Measurements from ENCODE around the gene CNNM3. TPM values are rescaled to one million over a fixed set of nuclear protein-coding genes. Genes with fewer than 3 reads are reported as not detected.

The CNNM3 gene
- total RNA-seq, 1 donor from 2014 or later: 21.8 TPM

GRCh38 chr2:96863575-96864342 is 47.7 kb downstream of the CNNM3 start:
- no peak for DNase-seq (ENCODE audit: low read depth)

DNA sequence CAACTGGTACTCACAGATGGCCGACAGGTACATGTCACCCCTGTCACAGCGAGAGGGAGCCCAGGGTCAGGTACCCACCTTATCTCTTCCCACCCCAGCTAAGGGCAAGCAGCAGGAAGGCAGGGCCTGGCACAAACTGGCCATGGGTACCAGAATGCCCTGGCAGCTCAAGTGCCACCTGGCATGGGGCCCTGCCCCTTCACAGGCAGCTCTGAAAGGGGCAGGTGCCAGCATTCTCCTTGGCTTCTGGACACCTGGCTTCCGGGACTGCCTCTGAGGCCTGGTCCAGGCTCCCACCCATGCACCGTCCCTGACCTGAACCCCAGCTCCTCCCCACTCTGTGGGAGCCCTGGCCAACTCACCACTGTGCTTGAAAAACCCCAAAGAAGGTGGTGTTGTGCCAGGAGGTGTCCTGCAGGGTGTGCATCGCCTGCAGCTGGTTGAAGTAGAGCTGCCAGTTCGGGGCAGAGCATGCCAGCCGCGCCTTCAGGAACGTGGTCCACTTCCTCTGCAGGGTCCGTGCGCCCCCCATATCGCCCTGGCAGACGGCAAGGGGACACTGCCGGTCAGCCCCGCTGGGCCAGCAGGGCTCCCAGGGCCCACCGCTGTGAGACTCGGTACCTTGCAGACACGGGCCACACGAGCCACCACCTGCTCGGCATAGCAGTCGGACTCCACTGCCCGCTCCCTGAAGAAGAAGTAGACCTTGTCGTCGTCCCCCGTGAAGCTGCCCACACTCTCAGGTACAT is 48.4 kb downstream of the CNNM3 start:
- no peak for DNase-seq (ENCODE audit: low read depth)

GRCh38 chr2:96865654-96866053 is 49.6 kb downstream of the CNNM3 start:
- no peak for DNase-seq (ENCODE audit: low read depth)

DNA sequence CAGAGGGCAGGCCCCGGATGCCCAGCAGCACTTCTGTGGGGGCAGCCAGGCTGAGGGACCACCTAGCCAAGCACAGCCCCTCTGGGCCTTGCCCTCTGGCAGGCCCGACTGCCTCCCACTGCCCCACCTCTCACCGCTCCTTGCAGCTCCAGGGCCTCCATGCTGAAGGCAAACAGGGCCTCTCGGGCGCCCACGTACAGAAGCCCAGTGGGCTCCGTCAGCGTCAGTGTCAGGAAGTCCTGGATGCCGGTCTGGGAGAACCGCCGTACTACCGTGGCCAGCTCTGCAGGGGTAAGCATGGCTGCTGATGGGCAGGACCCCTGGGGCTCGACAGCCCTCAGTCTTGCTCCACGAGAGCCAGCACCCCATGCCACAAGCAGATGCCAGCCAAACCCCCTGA is 50.1 kb downstream of the CNNM3 start:
- no peak for DNase-seq (ENCODE audit: low read depth)

DNA sequence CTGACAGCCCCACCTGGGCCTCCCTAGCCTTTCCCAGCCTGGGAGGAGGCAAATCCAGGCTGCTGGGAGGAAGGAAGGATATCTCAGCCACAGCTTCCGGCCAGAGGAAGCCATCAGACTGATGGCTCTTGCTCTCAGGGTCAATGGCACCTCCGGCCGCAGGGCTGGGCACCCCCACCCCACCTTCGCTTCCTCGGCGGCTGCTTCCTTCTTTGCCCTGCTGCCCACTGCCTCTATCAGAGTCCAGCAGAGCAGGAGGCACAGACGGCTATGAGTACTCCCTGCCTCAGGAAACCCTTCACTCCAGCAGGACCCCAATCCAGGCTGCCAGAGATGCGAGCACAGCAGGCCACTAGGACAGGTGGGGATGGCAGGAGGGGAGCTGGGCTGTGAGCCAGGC is 50.5 kb downstream of the CNNM3 start:
- no peak for DNase-seq (ENCODE audit: low read depth)

DNA sequence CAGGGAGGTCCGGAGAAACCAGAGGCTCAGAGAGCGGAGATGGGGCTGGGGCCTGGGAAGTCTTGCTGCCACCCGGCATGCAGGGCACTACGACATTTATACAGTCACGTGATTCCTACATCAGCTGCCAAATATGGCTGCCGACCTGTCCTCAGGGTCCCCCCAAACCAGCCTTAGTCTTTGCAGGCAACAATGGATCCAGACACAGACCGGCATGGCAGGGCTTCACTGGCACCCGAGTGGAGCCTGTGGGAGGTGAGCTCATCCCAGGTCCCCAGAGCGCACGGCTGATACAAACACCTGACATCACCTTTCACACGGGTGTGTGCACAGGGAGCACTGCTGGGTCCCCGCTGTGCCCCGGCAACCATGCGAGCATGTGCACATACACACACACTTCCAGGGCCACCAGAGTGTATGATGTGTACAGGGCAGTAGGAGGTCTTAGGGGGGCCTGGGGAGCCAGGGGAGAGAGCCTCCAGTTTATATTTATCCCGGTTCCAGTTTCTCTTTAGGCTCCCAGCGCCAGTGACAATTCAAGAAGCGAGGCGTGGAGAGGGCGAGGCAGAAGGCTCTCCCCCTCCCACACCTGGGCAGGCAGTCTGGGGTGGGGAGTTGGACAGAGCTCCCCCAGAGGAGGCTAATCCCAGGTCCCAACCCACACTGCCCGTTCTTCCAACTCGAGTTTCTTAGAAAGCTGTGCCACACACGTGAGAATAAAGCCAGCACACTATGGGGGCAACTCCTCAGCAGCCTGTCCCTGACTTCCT is 51.1 kb downstream of the CNNM3 start:
- DNase-seq (ENCODE audit: low read depth): no peak

DNA sequence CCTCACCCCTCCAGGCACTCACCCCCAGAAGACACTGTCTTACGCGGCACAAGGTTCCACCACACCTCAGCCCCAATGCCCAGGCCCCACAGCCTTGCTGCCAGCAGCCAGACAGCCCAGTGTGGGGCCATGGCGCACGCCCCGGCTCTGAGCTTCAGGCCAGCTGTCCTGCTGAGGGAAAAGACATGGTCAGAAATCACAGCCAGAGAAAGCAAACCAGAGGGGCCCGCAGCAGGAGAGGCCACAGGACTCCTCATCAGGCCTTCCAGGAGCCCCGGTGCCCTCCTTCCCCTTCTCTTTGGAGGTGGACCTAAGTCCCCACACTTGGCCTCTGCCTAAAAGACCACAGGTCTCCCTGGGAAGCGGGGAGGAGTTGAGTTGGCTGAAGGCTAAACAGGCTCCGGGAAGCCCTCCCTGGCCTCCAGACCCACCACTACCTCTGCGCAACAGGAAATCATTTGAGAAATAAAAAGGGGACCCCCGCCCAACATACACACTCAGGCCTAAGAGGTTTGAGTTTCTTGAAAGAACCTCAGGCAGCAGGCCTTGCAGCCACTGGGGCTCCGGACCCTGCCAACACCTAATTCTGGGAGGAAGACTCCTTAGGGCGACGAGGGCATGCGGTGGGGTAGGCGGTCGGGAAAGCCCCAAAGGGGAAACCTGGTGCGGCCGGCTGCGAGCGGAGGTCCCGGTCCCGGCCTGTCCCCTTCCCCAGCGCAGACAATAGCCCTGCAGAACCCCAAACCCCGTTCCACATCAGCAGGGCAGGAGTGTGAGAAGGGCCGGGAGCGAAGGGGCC is 51.9 kb downstream of the CNNM3 start:
- DNase-seq (ENCODE audit: low read depth): no peak

DNA sequence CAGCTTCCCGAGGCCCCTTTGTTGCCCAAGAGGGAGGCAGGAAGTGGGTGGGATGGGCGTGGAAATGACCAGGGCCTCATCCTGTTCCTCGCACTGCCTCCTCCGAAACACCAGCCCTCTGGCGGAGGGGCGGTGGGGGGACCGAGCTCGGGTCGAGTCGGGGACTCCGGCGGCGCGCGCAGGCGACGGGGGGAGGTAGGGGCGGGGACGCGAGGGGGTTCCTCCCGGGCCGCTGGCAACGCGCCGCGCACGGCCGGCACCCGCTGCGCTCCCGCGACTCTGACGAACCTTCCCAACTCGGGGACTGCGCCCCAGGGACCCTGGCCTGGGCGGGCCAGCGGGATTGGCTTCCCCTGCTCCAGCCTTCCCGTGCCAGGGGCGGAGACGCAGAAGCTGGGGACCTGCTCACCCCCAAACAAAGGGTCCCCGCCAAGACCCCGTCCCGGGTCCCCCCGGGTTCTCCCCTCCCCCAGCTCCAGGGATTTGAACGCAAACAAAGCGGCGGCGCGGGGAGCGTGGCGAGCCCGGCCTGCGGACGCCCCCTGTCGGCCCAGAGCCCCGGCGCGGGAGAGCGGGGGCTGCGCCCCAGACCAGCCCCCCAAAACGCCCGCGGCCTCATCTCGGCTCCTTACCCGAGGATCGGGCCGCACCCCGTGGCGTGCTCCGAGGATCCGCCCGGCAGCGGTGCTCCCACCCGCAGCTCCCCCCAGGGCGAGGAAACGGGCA is 52.6 kb downstream of the CNNM3 start:
- DNase-seq (ENCODE audit: low read depth): peak; percentile 69

DNA sequence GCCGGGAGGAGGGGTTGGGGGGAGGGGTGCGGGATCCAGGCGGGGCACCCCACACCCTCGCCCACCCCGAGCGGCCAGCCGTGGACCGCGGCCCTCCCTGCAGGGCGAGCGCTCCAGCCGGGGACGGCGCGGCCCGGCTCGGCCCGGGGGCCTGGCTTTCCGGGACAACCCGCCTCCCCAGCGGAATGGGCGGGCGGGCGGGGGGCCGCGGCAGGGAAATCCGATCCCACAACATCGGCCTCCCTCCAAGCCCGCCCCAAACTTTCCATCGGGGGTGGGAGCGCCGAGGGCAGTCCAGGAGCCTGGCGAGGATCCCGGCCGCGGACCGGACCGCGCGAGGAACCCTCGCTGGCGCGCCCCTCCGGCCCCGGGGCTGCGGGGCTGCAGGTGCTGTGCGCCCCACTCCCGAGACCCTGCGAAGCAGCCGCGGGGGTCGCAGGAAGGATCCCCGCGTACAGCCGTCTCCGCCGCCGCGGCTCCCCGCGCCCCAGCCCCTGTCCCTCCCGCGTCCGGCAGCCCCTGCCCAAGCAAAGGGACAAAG is 53.3 kb downstream of the CNNM3 start:
- DNase-seq (ENCODE audit: low read depth): peak; percentile 43

DNA sequence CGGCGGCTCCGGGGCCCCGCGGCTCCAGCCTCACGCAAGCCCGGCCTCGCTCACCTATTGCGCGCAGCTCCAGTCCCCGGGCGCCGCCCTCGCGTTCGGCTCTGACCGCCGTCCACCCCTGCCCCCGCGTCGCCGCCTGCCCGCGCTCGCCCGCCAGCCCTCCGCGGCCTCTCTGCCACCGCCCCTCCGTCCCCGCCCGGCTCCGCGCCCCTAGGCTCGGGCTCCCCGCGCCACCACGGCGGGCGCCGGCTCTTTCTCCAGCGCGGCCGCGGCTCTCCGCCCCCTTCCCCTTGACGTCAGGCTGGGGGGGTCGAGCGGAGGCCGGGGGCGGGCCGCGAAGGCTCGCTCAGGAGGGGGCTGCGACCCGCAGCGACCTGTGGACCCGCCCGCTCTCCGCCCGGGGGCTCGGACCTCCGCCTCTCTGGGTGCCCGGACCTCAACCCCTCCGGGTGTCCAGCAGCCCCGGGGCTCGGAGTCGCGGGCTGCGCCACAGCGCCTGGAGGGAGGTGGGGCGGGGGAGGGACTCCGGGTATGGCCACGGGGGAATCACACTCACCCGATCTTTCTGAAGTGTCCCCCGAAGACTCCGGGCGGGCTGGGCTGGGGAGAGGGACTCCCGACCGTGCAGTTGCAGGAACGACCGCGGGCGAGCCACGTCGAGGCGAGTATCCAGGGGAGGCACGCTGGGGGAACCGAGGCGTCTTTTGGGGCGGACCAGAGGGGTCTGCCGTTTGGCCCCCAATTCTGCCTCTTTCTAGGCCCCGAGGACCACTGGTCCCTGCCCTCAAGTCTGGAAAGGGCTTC is 54.0 kb downstream of the CNNM3 start, which contains the start of gene SEMA4C:
TSS of gene SEMA4C (minus strand) at position 259 of the 804 bp plus-strand sequence. CDS start 2,194 bp downstream, outside the sequence.
- no peak for DNase-seq (ENCODE audit: low read depth)

- no peak for DNase-seq (ENCODE audit: low read depth)
Observed at GRCh38 chr2:96870626-96871255, 54.7 kb downstream of the CNNM3 start.

GRCh38 chr2:96872591-96873349 is 56.7 kb downstream of the CNNM3 start:
- no peak for DNase-seq (ENCODE audit: low read depth)

GRCh38 chr2:96873651-96874096 is 57.6 kb downstream of the CNNM3 start:
- no peak for DNase-seq (ENCODE audit: low read depth)

- no peak for DNase-seq (ENCODE audit: low read depth)
Observed at GRCh38 chr2:96874198-96874831, 58.2 kb downstream of the CNNM3 start.

- no peak for DNase-seq (ENCODE audit: low read depth)
Observed at GRCh38 chr2:96875498-96876268, 59.6 kb downstream of the CNNM3 start.

GRCh38 chr2:96876269-96877041 is 60.4 kb downstream of the CNNM3 start:
- DNase-seq (ENCODE audit: low read depth): no peak
